HepG2 (cell line): ENCODE results near the gene TTC28.

Experiments used
- ATF7 ChIP-seq, 2 experiments: fragments of 450-650 bp in 1 of 2; sonication (generic) in 1 of 2; formaldehyde crosslinking in 1 of 2; IDR thresholded peaks; 2 replicates each; pipeline versions ENCODE4 v1.4.0 to v1.6.1; 2016 to 2020; ENCODE audit warnings: antibody characterized with exemption in 1 of 2, mild to moderate bottlenecking in 1 of 2, missing genetic modification reagents in 1 of 2
- FOSL1 ChIP-seq: sonication (generic); formaldehyde crosslinking; IDR thresholded peaks from 2 replicates; pipeline ENCODE4 v1.9.0; 2021; ENCODE audit warnings: missing genetic modification reagents, borderline replicate concordance
- JUND ChIP-seq: sonication (generic); formaldehyde crosslinking; IDR thresholded peaks from 2 replicates; pipeline ENCODE4 v1.8.0; 2022; ENCODE audit warnings: mild to moderate bottlenecking, missing genetic modification reagents
- NR2C2 ChIP-seq: sonication (generic); formaldehyde crosslinking; IDR thresholded peaks from 2 replicates; pipeline ENCODE4 v1.4.0; 2020; ENCODE audit warnings: missing genetic modification reagents, mild to moderate bottlenecking, moderate library complexity, borderline replicate concordance
- POLR2AphosphoS5 ChIP-seq: IDR thresholded peaks from 2 replicates; pipeline ENCODE4 v1.6.1; 2012; ENCODE audit warnings: low read depth, low read length
- SMARCE1 ChIP-seq: fragments of 450-650 bp; IDR thresholded peaks from 2 replicates; pipeline ENCODE4 v1.6.1; 2017; ENCODE audit warnings: borderline replicate concordance
- ZNF263 ChIP-seq: sonication (generic); formaldehyde crosslinking; IDR thresholded peaks from 2 replicates; pipeline ENCODE4 v1.4.0; 2020; ENCODE audit warnings: missing genetic modification reagents
- TF ChIP-seq, protein P1 (sequence below): sonication (generic); formaldehyde crosslinking; IDR thresholded peaks from 2 replicates; pipeline ENCODE4 v1.5.0; 2020; ENCODE audit warnings: mild to moderate bottlenecking, missing genetic modification reagents, moderate library complexity
- TF ChIP-seq, protein P2 (sequence below): sonication (generic); formaldehyde crosslinking; IDR thresholded peaks from 2 replicates; pipeline ENCODE4 v1.8.1; 2023; ENCODE audit warnings: missing genetic modification reagents, inconsistent platforms, borderline replicate concordance

DNA sequence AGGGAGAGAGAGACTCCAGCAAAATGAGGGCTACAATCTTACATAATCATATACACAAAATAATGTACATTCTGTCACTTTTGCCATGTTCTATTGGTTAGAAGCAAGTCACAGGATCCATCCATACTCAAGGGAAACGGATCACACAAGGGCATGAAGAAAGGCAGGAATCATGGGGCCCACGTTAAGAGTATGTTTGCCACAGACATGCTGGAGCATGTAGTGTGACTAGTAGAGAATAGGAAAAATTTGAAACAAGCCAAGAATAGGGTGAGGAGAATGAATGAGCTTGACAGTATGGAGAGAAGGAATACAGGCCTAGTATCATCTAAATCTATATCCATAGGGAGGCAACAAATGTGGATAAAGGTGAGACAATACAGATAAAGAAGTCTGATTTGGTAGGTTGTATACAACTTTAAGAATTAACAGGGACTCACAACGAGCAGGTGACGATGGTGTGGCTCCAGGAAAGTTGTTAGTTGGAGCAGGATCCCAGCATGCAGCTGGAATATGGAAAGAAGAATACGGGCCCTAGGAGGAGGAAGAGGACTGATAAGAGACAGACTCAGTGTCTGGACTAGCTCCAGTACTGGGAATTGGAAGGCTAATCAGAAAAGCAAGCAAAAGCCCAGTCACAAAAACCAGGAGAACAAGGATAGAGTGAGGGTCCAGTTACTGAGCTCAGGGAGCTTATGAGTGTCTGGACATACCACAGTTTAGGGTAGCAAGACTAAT, 458.8 kb downstream of the TTC28 start:
- TF ChIP-seq, protein P1, sequence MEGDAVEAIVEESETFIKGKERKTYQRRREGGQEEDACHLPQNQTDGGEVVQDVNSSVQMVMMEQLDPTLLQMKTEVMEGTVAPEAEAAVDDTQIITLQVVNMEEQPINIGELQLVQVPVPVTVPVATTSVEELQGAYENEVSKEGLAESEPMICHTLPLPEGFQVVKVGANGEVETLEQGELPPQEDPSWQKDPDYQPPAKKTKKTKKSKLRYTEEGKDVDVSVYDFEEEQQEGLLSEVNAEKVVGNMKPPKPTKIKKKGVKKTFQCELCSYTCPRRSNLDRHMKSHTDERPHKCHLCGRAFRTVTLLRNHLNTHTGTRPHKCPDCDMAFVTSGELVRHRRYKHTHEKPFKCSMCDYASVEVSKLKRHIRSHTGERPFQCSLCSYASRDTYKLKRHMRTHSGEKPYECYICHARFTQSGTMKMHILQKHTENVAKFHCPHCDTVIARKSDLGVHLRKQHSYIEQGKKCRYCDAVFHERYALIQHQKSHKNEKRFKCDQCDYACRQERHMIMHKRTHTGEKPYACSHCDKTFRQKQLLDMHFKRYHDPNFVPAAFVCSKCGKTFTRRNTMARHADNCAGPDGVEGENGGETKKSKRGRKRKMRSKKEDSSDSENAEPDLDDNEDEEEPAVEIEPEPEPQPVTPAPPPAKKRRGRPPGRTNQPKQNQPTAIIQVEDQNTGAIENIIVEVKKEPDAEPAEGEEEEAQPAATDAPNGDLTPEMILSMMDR (CRISPR knock-in tag): no peak
- TF ChIP-seq NR2C2 (CRISPR knock-in tag) (no peak), JUND (CRISPR knock-in tag) (no peak), FOSL1 (CRISPR knock-in tag) (no peak), ZNF263 (CRISPR knock-in tag) (no peak), POLR2AphosphoS5 (no peak), SMARCE1 (no peak), ATF7 (IDR thresholded peaks at IDR 0.05) (no peak), ATF7 (CRISPR knock-in tag; IDR thresholded peaks at IDR 0.05) (no peak)
- TF ChIP-seq, protein P2, sequence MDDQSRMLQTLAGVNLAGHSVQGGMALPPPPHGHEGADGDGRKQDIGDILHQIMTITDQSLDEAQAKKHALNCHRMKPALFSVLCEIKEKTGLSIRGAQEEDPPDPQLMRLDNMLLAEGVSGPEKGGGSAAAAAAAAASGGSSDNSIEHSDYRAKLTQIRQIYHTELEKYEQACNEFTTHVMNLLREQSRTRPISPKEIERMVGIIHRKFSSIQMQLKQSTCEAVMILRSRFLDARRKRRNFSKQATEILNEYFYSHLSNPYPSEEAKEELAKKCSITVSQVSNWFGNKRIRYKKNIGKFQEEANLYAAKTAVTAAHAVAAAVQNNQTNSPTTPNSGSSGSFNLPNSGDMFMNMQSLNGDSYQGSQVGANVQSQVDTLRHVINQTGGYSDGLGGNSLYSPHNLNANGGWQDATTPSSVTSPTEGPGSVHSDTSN (CRISPR knock-in tag): no peak
